Left lobe of liver (tissue), 2 donors: ENCODE measurements around the gene PTPRM. TPM values are rescaled to one million over a fixed set of nuclear protein-coding genes. Genes with fewer than 3 reads are reported as not detected.

Experiments used
- ATAC-seq: fragments of 200-7000 bp; cut with Tn5 transposase; one replicate; pipeline ENCODE4 v1.9.1; 2020; ENCODE audit warnings: mild to moderate bottlenecking, moderate library complexity
- DNase-seq: peaks from one replicate; pipeline ENCODE4 v3.0.0-alpha.2; 2020; ENCODE audit warnings: low spot score
- total RNA-seq: library from RNA; stranded (reverse); gene quantifications from one replicate; pipeline ENCODE4 v1.2.1, GENCODE V29; 2021
- donor health status: DM: no; HTN: no; CAD: no; lungs with moderate emphysema.
- donor health status: DM: no; HTN: yes; CAD: no.

Gene PTPRM
- total RNA-seq, 1 donor from 2014 or later: 34.7 TPM

GRCh38 chr18:8361941-8362471 is 794.9 kb downstream of the PTPRM start:
- DNase-seq (no peak), ATAC-seq (no peak)

- DNase-seq (no peak), ATAC-seq (no peak)
Measured at GRCh38 chr18:8362863-8363262, 795.7 kb downstream of the PTPRM start.

- no peak for DNase-seq
- no peak for ATAC-seq
Measured at GRCh38 chr18:8364385-8364784, 797.3 kb downstream of the PTPRM start.

GRCh38 chr18:8365006-8365405 is 797.9 kb downstream of the PTPRM start:
- DNase-seq (no peak), ATAC-seq (no peak)

GRCh38 chr18:8365528-8365927 is 798.4 kb downstream of the PTPRM start:
- no peak for ATAC-seq
- DNase-seq: no peak

GRCh38 chr18:8366070-8366469 is 799.0 kb downstream of the PTPRM start:
- no peak for DNase-seq
- no peak for ATAC-seq

- DNase-seq (no peak), ATAC-seq (peak; percentile 15)
Measured at GRCh38 chr18:8366656-8367055, 799.5 kb downstream of the PTPRM start.

GRCh38 chr18:8367217-8367988 is 800.3 kb downstream of the PTPRM start:
- ATAC-seq: peak; percentile 90
- DNase-seq: peak; percentile 54

GRCh38 chr18:8368512-8369217 is 801.5 kb downstream of the PTPRM start:
- ATAC-seq: no peak
- no peak for DNase-seq

- ATAC-seq: no peak
- no peak for DNase-seq
Measured at GRCh38 chr18:8373486-8373885, 806.4 kb downstream of the PTPRM start.

GRCh38 chr18:8374676-8375075 is 807.6 kb downstream of the PTPRM start:
- DNase-seq (no peak), ATAC-seq (no peak)

- DNase-seq (no peak), ATAC-seq (no peak)
Measured at GRCh38 chr18:8375249-8375648, 808.1 kb downstream of the PTPRM start.

- ATAC-seq: no peak
- DNase-seq: no peak
Measured at GRCh38 chr18:8376113-8376512, 809.0 kb downstream of the PTPRM start.

GRCh38 chr18:8379187-8379941 is 812.2 kb downstream of the PTPRM start:
- ATAC-seq (no peak), DNase-seq (no peak)

GRCh38 chr18:8380006-8380405 is 812.9 kb downstream of the PTPRM start:
- DNase-seq (no peak), ATAC-seq (no peak)

- DNase-seq: no peak
- no peak for ATAC-seq
Measured at GRCh38 chr18:8380926-8381325, 813.8 kb downstream of the PTPRM start.

- DNase-seq (no peak), ATAC-seq (no peak)
Measured at GRCh38 chr18:8381821-8382459, 814.8 kb downstream of the PTPRM start.

GRCh38 chr18:8385400-8385799 is 818.3 kb downstream of the PTPRM start:
- no peak for DNase-seq
- ATAC-seq: no peak

GRCh38 chr18:8386669-8387380 is 819.7 kb downstream of the PTPRM start:
- no peak for DNase-seq
- no peak for ATAC-seq
